Measurements from ENCODE around the gene KCNJ5.

- TF ChIP-seq CTCF (IDR thresholded peaks at IDR 0.05; ENCODE audit: insufficient read depth, low read length) (no peak), POLR2AphosphoS5 (IDR thresholded peaks at IDR 0.05; ENCODE audit: low read depth) (no peak), GABPA (IDR thresholded peaks at IDR 0.05; ENCODE audit: low read depth) (no peak), REST (IDR thresholded peaks at IDR 0.05; ENCODE audit: insufficient replicate concordance, low read depth) (no peak)
These were observed 19.1 kb upstream of the KCNJ5 start for GRCh38 chr11:128872094-128872493.

Data from HL-60 (cell line).